Astrocyte (in vitro differentiated cells and primary cell): ENCODE measurements around the gene NOG.

Experiments used
- CTCF ChIP-seq: IDR thresholded peaks from 2 replicates; pipeline ENCODE4 v1.5.1; 2011; ENCODE audit warnings: low read depth, mild to moderate bottlenecking, inconsistent platforms, low read length, moderate library complexity; ENCODE audit not compliant: insufficient read depth
- EZH2 ChIP-seq: IDR thresholded peaks from 2 replicates; pipeline ENCODE4 v1.6.1; 2012; ENCODE audit warnings: mild to moderate bottlenecking, low read length, inconsistent platforms; ENCODE audit not compliant: insufficient read depth

GRCh38 chr17:56548661-56549060 lies 44.8 kb upstream of the NOG start:
- TF ChIP-seq CTCF (no peak), EZH2 (no peak)
